ENCODE measurements around the gene NCKIPSD. TPM values are rescaled to one million over a fixed set of nuclear protein-coding genes. Genes with fewer than 3 reads are reported as not detected.
A peak's percentile ranks its signal among the peaks of the same experiment; 100 is the strongest.

Gene NCKIPSD
- polyA plus RNA-seq, 1 of the 3 experiments (the other 2 are of a cell fraction): 20.4 TPM

- no peaks in the 10 kb centered on the region for H3K9me2 ChIP-seq
- ChIA-PET POLR2A (interaction anchor here (1.4 to 2.1 kb wide), 2 partner anchors 9 to 20 kb away, joined by 4 to 10 read pairs; no protein-coding TSS in a partner anchor), CTCF (interaction anchor here (0.8 to 4.5 kb wide), 5 partner anchors 10 to 33 kb away, joined by 3 to 33 read pairs (median 24); partner anchors contain the start of gene SLC26A6)
- H3K27me3 ChIP-seq (ENCODE audit: insufficient read depth): no peaks in the 10 kb centered on the region
- H3K9ac ChIP-seq: no peak overlapping the region
- H3K4me3 ChIP-seq (ENCODE audit: low read depth in 2 of 2, low read length in 1 of 2): no peak overlapping the region
- peaks cover 18% of the 10 kb centered on the region for H3F3A ChIP-seq (replicated peaks; ENCODE audit: insufficient read depth)
- H4K20me1 ChIP-seq (ENCODE audit: insufficient read depth): no peaks in the 10 kb centered on the region
- H3K4me2 ChIP-seq: 0 out of 2 replicates have a peak overlapping the region, but pooled peaks have one; percentile 98
- peaks cover 3 to 13% of the 10 kb centered on the region in 2 experiments for H3K36me3 ChIP-seq (replicated peaks in 1 of 2; ENCODE audit: control insufficient read depth in 1 of 2, insufficient read depth in 2 of 2, low read length in 1 of 2)
- H3K9me3 ChIP-seq: no peaks in the 10 kb centered on the region
- no peak overlapping the region; a peak in 2 of 4 replicates for H3K27ac ChIP-seq (ENCODE audit: low read depth in 2 of 2, low read length in 1 of 2)
- DNase-seq: no peak
- no peak overlapping the region for H2AFZ ChIP-seq (ENCODE audit: low read depth)
- 87% methylated on average over 4 of the region's 4 CpGs for WGBS (ENCODE audit: low lambda C conversion rate)
- H3K79me2 ChIP-seq (ENCODE audit: insufficient read depth): peaks cover 19% of the 10 kb centered on the region
- TF ChIP-seq SIN3A (IDR thresholded peaks at IDR 0.05; ENCODE audit: borderline replicate concordance, low read depth, low read length) (no peak), USF2 (IDR thresholded peaks at IDR 0.05; ENCODE audit: borderline replicate concordance, low read depth, low read length) (no peak), MEF2A (IDR thresholded peaks at IDR 0.05; ENCODE audit: borderline replicate concordance, low read depth) (no peak), ELF1 (IDR thresholded peaks at IDR 0.05) (no peak), FOXJ3 (CRISPR knock-in tag; IDR thresholded peaks at IDR 0.05) (no peak), EP300 (IDR thresholded peaks at IDR 0.05; ENCODE audit: borderline replicate concordance in 1 of 2, low read depth in 1 of 2, low read length in 1 of 2) (no peak), POLR2AphosphoS5 (IDR thresholded peaks at IDR 0.05; ENCODE audit: low read depth, low read length) (no peak), NRF1 (IDR thresholded peaks at IDR 0.05; ENCODE audit: low read depth, low read length) (no peak)
- TF ChIP-seq, protein P1, sequence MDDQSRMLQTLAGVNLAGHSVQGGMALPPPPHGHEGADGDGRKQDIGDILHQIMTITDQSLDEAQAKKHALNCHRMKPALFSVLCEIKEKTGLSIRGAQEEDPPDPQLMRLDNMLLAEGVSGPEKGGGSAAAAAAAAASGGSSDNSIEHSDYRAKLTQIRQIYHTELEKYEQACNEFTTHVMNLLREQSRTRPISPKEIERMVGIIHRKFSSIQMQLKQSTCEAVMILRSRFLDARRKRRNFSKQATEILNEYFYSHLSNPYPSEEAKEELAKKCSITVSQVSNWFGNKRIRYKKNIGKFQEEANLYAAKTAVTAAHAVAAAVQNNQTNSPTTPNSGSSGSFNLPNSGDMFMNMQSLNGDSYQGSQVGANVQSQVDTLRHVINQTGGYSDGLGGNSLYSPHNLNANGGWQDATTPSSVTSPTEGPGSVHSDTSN (IDR thresholded peaks at IDR 0.05): no peak
- H3K4me1 ChIP-seq (ENCODE audit: control insufficient read depth in 1 of 2, insufficient read depth in 2 of 2, low read depth in 1 of 2, low read length in 1 of 2): peaks cover 4 to 15% of the 10 kb centered on the region in 2 experiments; a peak in 2 of 4 replicates
These were observed 20.8 kb downstream of the NCKIPSD start for GRCh38 chr3:48664929-48665328.

DNA sequence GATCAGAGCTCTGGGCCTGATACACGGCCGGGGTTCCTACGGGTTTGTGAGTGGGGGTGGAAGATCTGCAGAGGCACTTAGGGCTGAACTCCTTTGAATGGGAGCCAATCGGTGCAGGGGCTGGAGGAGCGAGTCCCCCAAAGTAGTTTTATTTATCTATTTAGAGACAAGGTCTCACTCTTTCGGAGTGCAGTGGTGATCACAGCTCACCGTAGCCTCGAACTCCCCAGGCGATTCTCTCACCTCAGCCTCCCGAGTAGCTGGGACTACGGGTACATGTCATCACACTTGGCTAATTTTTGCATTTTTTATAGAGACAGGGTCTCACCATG lies 21.4 kb downstream of the NCKIPSD start:
- Histone ChIP-seq H3K4me3 (ENCODE audit: low read depth in 2 of 2, low read length in 1 of 2) (peak overlapping the region; percentile 61 to 77; a peak in 3 of 4 replicates), H3K9me2 (no peaks in the 10 kb centered on the region), H2AFZ (ENCODE audit: low read depth) (no peak overlapping the region), H3K27me3 (ENCODE audit: insufficient read depth) (no peaks in the 10 kb centered on the region), H3K4me1 (ENCODE audit: control insufficient read depth in 1 of 2, insufficient read depth in 2 of 2, low read depth in 1 of 2, low read length in 1 of 2) (peaks cover 4 to 15% of the 10 kb centered on the region in 2 experiments; a peak in 2 of 4 replicates), H3K9me3 (no peaks in the 10 kb centered on the region), H3K79me2 (ENCODE audit: insufficient read depth) (peaks cover 26% of the 10 kb centered on the region), H3F3A (replicated peaks; ENCODE audit: insufficient read depth) (peaks cover 18% of the 10 kb centered on the region), H3K4me2 (peak overlapping the region; percentile 98), H3K36me3 (replicated peaks in 1 of 2; ENCODE audit: control insufficient read depth in 1 of 2, insufficient read depth in 2 of 2, low read length in 1 of 2) (peaks cover 9 to 20% of the 10 kb centered on the region in 2 experiments), H3K27ac (ENCODE audit: low read depth in 2 of 2, low read length in 1 of 2) (peak overlapping the region in 1 of 2 experiments; percentile 99; a peak in 2 of 4 replicates), H4K20me1 (ENCODE audit: insufficient read depth) (no peaks in the 10 kb centered on the region), H3K9ac (no peak overlapping the region; the same call in 1 of the 2 replicates)
- 0 out of 2 replicates have a peak, but pooled peaks have one; percentile 4 for TF ChIP-seq REST (IDR thresholded peaks at IDR 0.05; ENCODE audit: low read depth, low read length)
- no peak for TF ChIP-seq MXI1 (IDR thresholded peaks at IDR 0.05; ENCODE audit: low read depth, low read length)
- 24% methylated on average over 11 of the region's 11 CpGs for WGBS (ENCODE audit: low lambda C conversion rate)
- no peak for DNase-seq
- ChIA-PET CTCF (interaction anchor here (0.5 to 4.5 kb wide), 13 partner anchors 8 to 165 kb away, joined by 3 to 33 read pairs (median 4); partner anchors contain the start of genes NCKIPSD and SLC26A6), POLR2A (interaction anchor here (0.6 to 2.1 kb wide), 4 partner anchors 10 to 75 kb away, joined by 3 to 10 read pairs (median 6); partner anchors contain the start of gene IP6K2)
